ENCODE results near the gene GLT8D1.

The GLT8D1 gene

GRCh38 chr3:52714335-52715302 lies 9.0 kb upstream of the GLT8D1 start:
- TF ChIP-seq ZNF248 (tag by site-specific recombination; IDR thresholded peaks at IDR 0.05) = no peak
- no peak for TF ChIP-seq ZNF777 (tag by site-specific recombination; IDR thresholded peaks at IDR 0.05; ENCODE audit: borderline replicate concordance)
- TF ChIP-seq ZNF24 (tag by site-specific recombination; IDR thresholded peaks at IDR 0.05) = no peak
- TF ChIP-seq ZNF18 (tag by site-specific recombination; IDR thresholded peaks at IDR 0.05) = no peak
- no peaks in the 10 kb centered on the region for H3K4me1 ChIP-seq (ENCODE audit: control insufficient read depth, insufficient read depth, low read length)
- POLR2A ChIA-PET = interaction anchor here (0.6 to 0.7 kb wide), 2 partner anchors 56 to 147 kb away, joined by 4 read pairs; partner anchors contain the start of gene NEK4
- no peak overlapping the region for H3K27ac ChIP-seq (ENCODE audit: extremely low read depth, low read depth, low read length)
- no peak overlapping the region for H3K4me3 ChIP-seq (ENCODE audit: low read depth, low read length)
- H3K36me3 ChIP-seq (ENCODE audit: control insufficient read depth in 2 of 2, insufficient read depth in 1 of 2, low read length in 2 of 2) = peaks cover 4 to 35% of the 10 kb centered on the region in 2 experiments; a peak in 2 of 3 replicates
- H3K9me3 ChIP-seq (ENCODE audit: control insufficient read depth, insufficient read depth, low read depth, low read length) = no peaks in the 10 kb centered on the region
- CTCF ChIA-PET = interaction anchor here (0.6 kb wide), 1 partner anchor 42 kb away, joined by 3 read pairs; no protein-coding TSS in a partner anchor

- no peak overlapping the region for H3K4me3 ChIP-seq (ENCODE audit: low read depth, low read length)
- H3K27ac ChIP-seq (ENCODE audit: extremely low read depth, low read depth, low read length) = no peak overlapping the region
- peaks cover 18 to 42% of the 10 kb centered on the region in 2 experiments for H3K36me3 ChIP-seq (ENCODE audit: control insufficient read depth in 2 of 2, insufficient read depth in 1 of 2, low read length in 2 of 2)
- TF ChIP-seq ZNF785 (tag by site-specific recombination; IDR thresholded peaks at IDR 0.05) (no peak), ZNF292 (tag by site-specific recombination; IDR thresholded peaks at IDR 0.05; ENCODE audit: borderline replicate concordance, low read depth) (no peak), ZBTB11 (tag by site-specific recombination; conservative IDR thresholded peaks at IDR 0.05; ENCODE audit: low read depth) (no peak), ZNF837 (tag by site-specific recombination; IDR thresholded peaks at IDR 0.05) (no peak), ZNF184 (tag by site-specific recombination; IDR thresholded peaks at IDR 0.05) (no peak), HOXA7 (CRISPR knock-in tag; IDR thresholded peaks at IDR 0.05; ENCODE audit: borderline replicate concordance) (no peak), KLF7 (tag by site-specific recombination; IDR thresholded peaks at IDR 0.05; ENCODE audit: borderline replicate concordance) (no peak), ZNF112 (tag by site-specific recombination; IDR thresholded peaks at IDR 0.05) (no peak), GFI1B (tag by site-specific recombination; IDR thresholded peaks at IDR 0.05) (no peak), ZNF830 (tag by site-specific recombination; IDR thresholded peaks at IDR 0.05; ENCODE audit: low read depth) (no peak), ZNF701 (tag by site-specific recombination; IDR thresholded peaks at IDR 0.05) (no peak), ZNF561 (tag by site-specific recombination; IDR thresholded peaks at IDR 0.05; ENCODE audit: borderline replicate concordance) (no peak), ZNF549 (tag by site-specific recombination; IDR thresholded peaks at IDR 0.05) (no peak), ZNF513 (tag by site-specific recombination; IDR thresholded peaks at IDR 0.05) (no peak), SETDB1 (IDR thresholded peaks at IDR 0.05; ENCODE audit: insufficient read length, low read length) (no peak)
- peaks cover under 1% of the 10 kb centered on the region; the same call in 1 of the 2 replicates for H3K4me1 ChIP-seq (ENCODE audit: control insufficient read depth, insufficient read depth, low read length)
- ChIA-PET CTCF (no interaction called here), POLR2A (interaction anchor here (0.5 kb wide), 1 partner anchor 76 kb away, joined by 3 read pairs; no protein-coding TSS in a partner anchor)
- no peaks in the 10 kb centered on the region for H3K9me3 ChIP-seq (ENCODE audit: control insufficient read depth, insufficient read depth, low read depth, low read length)
Observed at GRCh38 chr3:52712291-52713212, 7.0 kb upstream of the GLT8D1 start.
